WERI-Rb-1 (cell line): ENCODE results near the gene PRR12.

Source experiments
- DNase-seq: peaks from one replicate; pipeline ENCODE4 v3.0.0-alpha.2; 2020
- H3K27ac ChIP-seq: fragments of 250-450 bp; sonication (Bioruptor Pico); 2 replicates; pipeline ENCODE4 v1.5.1; 2020; ENCODE audit warnings: mild to moderate bottlenecking, moderate library complexity
- H3K27me3 ChIP-seq: fragments of 250-450 bp; sonication (Bioruptor Pico); 2 replicates; pipeline ENCODE4 v1.5.1; 2021; ENCODE audit warnings: mild to moderate bottlenecking, low read depth, moderate library complexity; ENCODE audit not compliant: insufficient read depth, severe bottlenecking
- H3K36me3 ChIP-seq: fragments of 250-450 bp; sonication (Bioruptor Pico); 2 replicates; pipeline ENCODE4 v1.5.1; 2020; ENCODE audit warnings: mild to moderate bottlenecking, moderate library complexity
- H3K4me3 ChIP-seq: 2 replicates; pipeline ENCODE4 v1.5.1; 2011; ENCODE audit warnings: low read depth, mild to moderate bottlenecking, control low read depth, low read length
- H3K9me3 ChIP-seq: fragments of 250-450 bp; sonication (Bioruptor Pico); 2 replicates; pipeline ENCODE4 v1.5.1; 2021; ENCODE audit warnings: mild to moderate bottlenecking, moderate library complexity; ENCODE audit not compliant: severe bottlenecking
- TF ChIP-seq, protein P1 (sequence below): IDR thresholded peaks from 2 replicates; pipeline ENCODE4 v1.5.1; 2011; ENCODE audit warnings: low read depth, mild to moderate bottlenecking, control low read depth, inconsistent platforms, low read length

PRR12 gene

GRCh38 chr19:49666120-49666444, 75.1 kb downstream of the PRR12 start:
- no peaks in the 10 kb centered on the region for H3K27me3 ChIP-seq
- H3K9me3 ChIP-seq, result no peaks in the 10 kb centered on the region
- TF ChIP-seq, protein P1, sequence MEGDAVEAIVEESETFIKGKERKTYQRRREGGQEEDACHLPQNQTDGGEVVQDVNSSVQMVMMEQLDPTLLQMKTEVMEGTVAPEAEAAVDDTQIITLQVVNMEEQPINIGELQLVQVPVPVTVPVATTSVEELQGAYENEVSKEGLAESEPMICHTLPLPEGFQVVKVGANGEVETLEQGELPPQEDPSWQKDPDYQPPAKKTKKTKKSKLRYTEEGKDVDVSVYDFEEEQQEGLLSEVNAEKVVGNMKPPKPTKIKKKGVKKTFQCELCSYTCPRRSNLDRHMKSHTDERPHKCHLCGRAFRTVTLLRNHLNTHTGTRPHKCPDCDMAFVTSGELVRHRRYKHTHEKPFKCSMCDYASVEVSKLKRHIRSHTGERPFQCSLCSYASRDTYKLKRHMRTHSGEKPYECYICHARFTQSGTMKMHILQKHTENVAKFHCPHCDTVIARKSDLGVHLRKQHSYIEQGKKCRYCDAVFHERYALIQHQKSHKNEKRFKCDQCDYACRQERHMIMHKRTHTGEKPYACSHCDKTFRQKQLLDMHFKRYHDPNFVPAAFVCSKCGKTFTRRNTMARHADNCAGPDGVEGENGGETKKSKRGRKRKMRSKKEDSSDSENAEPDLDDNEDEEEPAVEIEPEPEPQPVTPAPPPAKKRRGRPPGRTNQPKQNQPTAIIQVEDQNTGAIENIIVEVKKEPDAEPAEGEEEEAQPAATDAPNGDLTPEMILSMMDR, result no peak
- peaks cover 20% of the 10 kb centered on the region for H3K36me3 ChIP-seq
- peak overlapping the region; percentile 75 for H3K4me3 ChIP-seq
- no peak for DNase-seq
- no peak overlapping the region for H3K27ac ChIP-seq

- no peak overlapping the region for H3K27ac ChIP-seq
- no peak for DNase-seq
- H3K9me3 ChIP-seq, result no peaks in the 10 kb centered on the region
- H3K27me3 ChIP-seq, result no peaks in the 10 kb centered on the region
- TF ChIP-seq, protein P1, result no peak
- peaks cover 6% of the 10 kb centered on the region for H3K36me3 ChIP-seq
- no peak overlapping the region for H3K4me3 ChIP-seq
These were observed 76.5 kb downstream of the PRR12 start for GRCh38 chr19:49667473-49667872.

- TF ChIP-seq, protein P1, result no peak
- Histone ChIP-seq H3K27me3 (no peaks in the 10 kb centered on the region), H3K9me3 (no peaks in the 10 kb centered on the region), H3K4me3 (no peak overlapping the region), H3K36me3 (no peaks in the 10 kb centered on the region), H3K27ac (no peak overlapping the region)
- no peak for DNase-seq
These were observed 78.5 kb downstream of the PRR12 start for GRCh38 chr19:49669516-49669915.

GRCh38 chr19:49672131-49672919, 81.3 kb downstream of the PRR12 start:
- H3K27ac ChIP-seq, result peak overlapping the region; percentile 82
- TF ChIP-seq, protein P1, result peak; percentile 89
- H3K27me3 ChIP-seq, result no peaks in the 10 kb centered on the region
- peak; percentile 90 for DNase-seq
- peak overlapping the region; percentile 36 for H3K4me3 ChIP-seq
- H3K9me3 ChIP-seq, result no peaks in the 10 kb centered on the region
- H3K36me3 ChIP-seq, result peaks cover 3% of the 10 kb centered on the region
